Esophagus mucosa (tissue), 1 donor: ENCODE results near the gene SEMA6C. TPM values are rescaled to one million over a fixed set of nuclear protein-coding genes. Genes with fewer than 3 reads are reported as not detected.

Experiments used
- ATAC-seq: fragments of 200-7000 bp; cut with Tn5 transposase; one replicate; pipeline ENCODE4 v1.9.1; 2020
- total RNA-seq: library from RNA; stranded (reverse); gene quantifications from one replicate; pipeline ENCODE4 v1.2.4, GENCODE V29; 2023
- donor health status: DM: yes; HTN: yes; CAD: no.

The SEMA6C gene
- total RNA-seq, 1 donor from 2014 or later: 0.88 TPM

DNA sequence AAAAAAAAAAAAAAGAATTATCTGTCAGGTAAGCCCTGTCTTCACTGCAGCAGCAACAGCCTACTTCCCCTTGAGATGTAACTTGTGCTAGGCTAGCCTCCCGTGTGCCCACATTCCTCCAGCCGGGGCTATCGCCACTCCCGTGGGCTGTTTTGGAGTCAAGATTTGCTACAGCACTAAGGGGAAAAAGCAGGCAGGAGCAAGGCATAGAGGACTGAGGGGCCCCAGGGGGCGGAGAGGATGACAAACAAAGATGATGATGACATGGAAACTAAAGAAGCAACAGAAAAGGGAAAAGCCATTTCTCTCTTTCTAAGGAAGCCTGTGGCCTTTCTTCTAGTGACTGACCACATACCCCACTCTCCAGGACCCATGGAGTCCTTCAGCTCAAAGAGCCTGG, 11.9 kb upstream of the SEMA6C start:
- no peak for ATAC-seq

GRCh38 chr1:151157067-151157531, 10.7 kb upstream of the SEMA6C start:
- ATAC-seq: peak; percentile 4

- ATAC-seq: peak; percentile 65
These were observed 10.0 kb upstream of the SEMA6C start, which contains the start of gene TNFAIP8L2 for GRCh38 chr1:151156515-151156819. TSS of gene TNFAIP8L2 (plus strand) at chr1:151156649. CDS start at chr1:151158698, 2,049 bp downstream.

DNA sequence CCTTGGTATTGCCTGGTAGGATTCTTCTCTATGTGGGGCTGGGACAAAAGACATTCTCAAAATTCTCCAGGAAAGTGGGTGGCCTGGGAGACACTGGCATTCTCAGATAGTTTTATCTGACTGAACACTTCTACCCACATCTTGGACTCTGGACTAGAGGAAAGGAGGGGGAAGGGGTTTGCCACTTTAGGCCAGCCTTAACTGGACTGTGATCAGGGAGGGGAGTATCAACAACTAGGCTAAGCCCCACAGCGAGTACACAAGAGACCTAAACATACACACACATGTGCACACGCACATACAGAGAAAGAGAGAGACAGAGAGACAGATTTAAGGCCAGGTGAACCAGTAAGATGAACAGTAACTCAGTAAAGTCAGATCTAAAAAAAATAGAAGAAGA, 1.2 kb upstream of the SEMA6C start:
- no peak for ATAC-seq

- peak; percentile 24 for ATAC-seq
These were observed 687 bp upstream of the SEMA6C start for GRCh38 chr1:151147132-151147503.

DNA sequence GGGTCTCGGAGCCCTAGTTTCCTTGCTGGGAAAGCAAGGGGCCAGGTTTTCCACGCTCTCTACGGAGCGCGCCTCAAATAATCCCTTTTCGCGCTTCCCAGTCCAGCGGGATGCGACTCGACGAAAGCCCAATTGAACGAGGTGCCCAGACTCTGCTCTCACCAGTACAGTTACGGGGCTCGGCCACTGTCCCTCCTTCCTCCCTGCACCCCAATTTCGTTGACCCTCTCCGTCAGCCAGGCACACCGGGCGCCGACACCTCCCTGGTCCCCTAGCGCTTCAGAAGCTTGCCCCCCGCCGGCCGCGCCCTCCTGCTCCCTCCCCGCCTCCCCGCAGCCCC, 389 bp downstream of the SEMA6C start:
- ATAC-seq: peak; percentile 2

GRCh38 chr1:151145304-151146071, 943 bp downstream of the SEMA6C start:
- peak; percentile 16 for ATAC-seq

DNA sequence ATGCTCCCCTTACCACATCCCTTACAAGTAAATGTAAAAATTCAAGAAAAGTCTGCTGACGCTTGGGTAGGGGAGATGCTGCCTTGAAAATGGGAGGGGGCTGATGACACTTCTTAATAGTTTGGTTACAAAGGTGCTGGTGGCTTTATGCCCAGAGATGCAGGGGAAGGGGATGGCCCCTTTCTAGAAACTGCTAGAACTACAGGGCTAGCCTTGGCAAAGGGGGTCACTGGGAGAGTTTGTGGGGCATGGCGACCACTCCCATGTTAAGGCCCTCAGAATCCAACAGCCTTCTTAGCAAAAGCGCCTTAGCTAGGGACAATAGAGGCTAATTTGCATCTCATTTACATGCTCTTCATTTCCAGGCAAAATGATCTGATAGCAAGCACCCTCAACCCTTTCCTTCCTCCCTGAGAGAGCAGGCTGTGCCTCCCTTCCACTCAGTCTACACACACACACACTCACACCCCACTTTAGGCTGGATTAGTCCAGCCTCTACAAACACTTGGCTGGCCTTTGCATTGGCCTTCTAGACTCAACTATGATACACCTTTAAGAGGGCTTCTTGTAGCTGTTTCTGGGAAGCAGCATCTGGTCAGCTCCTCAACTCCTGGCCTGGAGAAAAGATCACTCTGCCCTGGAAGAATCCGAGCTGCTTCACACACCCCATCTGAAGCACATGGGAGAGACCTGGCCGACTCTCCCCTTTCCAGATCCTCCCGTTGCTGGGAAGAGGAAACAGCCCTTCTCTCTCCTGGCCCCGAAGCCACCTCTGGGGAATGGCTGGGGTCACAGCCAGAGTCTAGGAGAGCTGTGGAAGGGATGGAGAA, 1.7 kb downstream of the SEMA6C start:
- no peak for ATAC-seq

DNA sequence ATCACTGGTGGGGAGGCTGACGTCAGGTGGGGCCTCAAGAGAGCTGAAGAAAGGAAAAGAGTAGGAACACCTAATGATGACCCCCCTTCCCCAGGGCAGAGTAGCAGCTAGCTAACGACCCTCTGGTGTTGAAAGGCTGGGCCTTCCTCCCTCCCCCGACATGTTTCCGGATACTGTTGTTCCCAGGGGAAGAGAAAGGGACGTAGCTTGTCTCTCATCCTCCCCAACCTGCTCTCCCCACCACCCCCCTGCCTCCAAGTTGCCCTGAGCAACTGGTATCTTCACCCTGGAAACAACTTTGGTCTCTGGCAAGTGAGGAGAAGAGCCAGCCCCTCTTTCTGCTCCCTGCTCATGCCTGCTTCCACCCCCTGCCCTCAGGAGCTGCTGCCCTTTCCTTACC, 2.4 kb downstream of the SEMA6C start:
- ATAC-seq: no peak

DNA sequence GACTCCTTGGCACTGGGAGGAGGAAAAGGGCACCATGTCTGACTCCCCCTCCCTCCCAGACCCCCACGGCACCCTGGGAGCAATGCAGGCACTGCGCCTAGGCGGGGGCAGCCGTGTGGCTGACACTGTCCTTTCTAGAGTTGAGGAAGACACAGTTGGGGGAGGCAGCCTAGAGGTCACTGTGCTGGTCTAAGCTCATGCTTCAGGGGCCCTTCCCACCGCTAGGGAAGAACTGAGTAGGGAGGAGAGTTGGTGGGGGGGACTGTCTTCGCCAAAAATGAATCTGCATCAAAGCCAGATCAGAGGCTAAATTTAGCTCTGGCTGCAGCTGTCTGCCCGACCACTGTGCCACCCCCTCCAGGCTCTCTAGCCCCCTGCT, 3.4 kb downstream of the SEMA6C start:
- ATAC-seq: no peak

GRCh38 chr1:151142411-151143056, 3.9 kb downstream of the SEMA6C start:
- ATAC-seq: no peak

DNA sequence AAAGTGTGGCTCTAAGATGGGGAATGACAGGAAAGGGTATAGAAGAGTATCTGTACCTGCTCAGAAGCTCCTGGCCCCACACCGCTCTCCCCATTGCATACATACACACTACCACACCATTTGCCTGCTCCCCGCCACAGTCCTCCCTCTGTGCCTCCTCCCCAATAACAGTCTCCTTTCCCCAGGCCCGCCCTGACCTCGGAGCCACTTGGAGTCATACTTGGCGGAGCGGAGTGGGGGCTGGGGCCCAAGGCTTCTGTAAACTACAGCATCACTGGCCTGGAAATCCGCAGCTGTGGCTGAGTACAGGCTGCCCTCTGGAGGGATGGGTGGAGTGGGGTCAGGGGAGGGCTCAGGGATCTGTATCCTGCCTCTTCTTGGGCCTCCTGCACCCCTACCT, 8.6 kb downstream of the SEMA6C start:
- no peak for ATAC-seq

DNA sequence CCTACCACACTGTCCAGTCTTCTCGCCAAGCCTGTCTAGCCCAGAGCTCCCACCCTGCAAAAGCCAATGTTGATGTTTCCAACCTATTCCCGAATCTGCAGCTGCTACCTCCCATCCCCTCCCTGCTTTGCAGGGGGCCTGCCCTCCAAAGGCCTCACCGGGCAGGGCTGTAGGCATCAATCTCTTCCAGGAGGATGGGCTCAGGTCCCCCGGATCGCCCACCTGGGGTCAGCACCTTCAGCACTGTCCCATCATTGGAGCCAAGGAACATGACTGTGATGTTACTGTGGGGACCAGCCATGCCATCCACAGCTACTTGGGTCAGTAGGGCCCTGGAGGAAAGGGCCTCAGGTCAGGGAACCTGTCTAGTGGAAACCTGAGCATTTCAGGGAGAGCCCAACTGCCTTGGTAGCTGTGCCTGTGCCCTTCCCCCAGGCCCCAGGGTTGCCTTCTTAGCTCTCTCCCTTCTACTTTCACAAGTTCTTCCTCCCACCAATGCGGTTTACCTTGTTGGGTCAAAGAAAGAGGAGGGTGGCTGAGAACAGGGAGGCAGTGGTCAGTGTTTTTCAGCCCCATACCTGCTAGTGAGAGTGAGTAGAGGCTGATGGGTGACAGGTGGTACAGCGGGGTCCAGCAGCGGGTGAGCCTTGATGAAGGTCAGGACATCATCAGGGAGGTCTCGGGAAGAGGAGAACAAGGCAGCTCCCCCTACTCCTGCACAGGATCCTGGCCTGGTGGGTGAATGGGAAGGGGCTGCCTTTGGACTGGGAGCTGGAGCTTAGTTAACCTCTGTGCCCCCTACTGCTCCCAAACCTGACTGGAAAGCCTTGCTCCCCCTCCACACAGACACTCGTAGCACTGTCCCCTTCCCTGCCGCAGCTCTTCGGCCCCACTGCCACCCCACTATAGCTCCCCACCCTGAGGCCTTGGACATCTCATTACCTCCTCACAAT, 10.7 kb downstream of the SEMA6C start:
- ATAC-seq: no peak

- no peak for ATAC-seq
These were observed 11.4 kb downstream of the SEMA6C start for GRCh38 chr1:151134991-151135390.

DNA sequence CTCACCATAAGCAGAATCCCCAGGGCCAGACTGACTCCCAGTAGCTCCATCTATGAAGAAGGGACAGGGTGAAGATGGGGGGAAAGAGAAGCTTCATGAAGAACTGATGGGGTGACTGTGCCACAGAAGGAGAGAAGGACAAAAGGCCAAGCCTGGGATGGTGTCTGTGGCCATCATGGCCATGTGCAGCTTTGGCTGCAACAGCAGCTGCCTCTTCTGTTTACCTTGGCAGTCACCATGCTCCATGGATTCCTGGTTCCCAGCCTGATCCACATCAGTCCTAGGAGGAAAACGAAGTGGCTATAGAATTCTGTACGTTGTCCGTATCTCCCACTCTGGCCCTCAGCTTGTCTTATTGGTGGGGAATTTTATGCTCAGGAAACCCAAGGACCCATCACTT, 12.0 kb downstream of the SEMA6C start:
- no peak for ATAC-seq

GRCh38 chr1:151133018-151133806, 13.2 kb downstream of the SEMA6C start:
- no peak for ATAC-seq

- ATAC-seq: peak; percentile 3
These were observed 14.0 kb downstream of the SEMA6C start for GRCh38 chr1:151132335-151133017.

GRCh38 chr1:151131701-151132334, 14.6 kb downstream of the SEMA6C start:
- ATAC-seq: peak; percentile 54

- ATAC-seq: peak; percentile 95
These were observed 15.3 kb downstream of the SEMA6C start for GRCh38 chr1:151130987-151131586.

GRCh38 chr1:151128800-151129199, 17.6 kb downstream of the SEMA6C start:
- no peak for ATAC-seq
